Vagina (tissue), 2 donors: Measurements from ENCODE around the gene CDCP1. TPM values are rescaled to one million over a fixed set of nuclear protein-coding genes. Genes with fewer than 3 reads are reported as not detected.

Experiments used
- DNase-seq, 2 donors: peaks; one replicate each; pipeline ENCODE4 v3.0.0-alpha.2; 2017; ENCODE audit errors: extremely low spot score in 2 of 2
- H3K27ac ChIP-seq: fragments of 200-600 bp; sonication (generic); one replicate; pipeline ENCODE4 v1.5.1; 2019
- H3K27me3 ChIP-seq: fragments of 200-600 bp; sonication (generic); one replicate; pipeline ENCODE4 v1.5.1; 2019
- H3K36me3 ChIP-seq, 2 donors: fragments of 200-600 bp; sonication (generic); one replicate each; pipeline ENCODE4 v1.5.1; 2017 to 2019
- H3K4me1 ChIP-seq: fragments of 200-600 bp; sonication (generic); one replicate; pipeline ENCODE4 v1.5.1; 2019
- H3K4me3 ChIP-seq, 2 donors: fragments of 200-600 bp; sonication (generic); 1 replicate in 1 of 2; 2 replicates in 1 of 2; pipeline ENCODE4 v1.5.1; 2016 to 2019
- H3K9me3 ChIP-seq: fragments of 200-600 bp; sonication (generic); one replicate; pipeline ENCODE4 v1.5.1; 2019
- CTCF ChIP-seq, 3 experiments: fragments of 450-650 bp in 2 of 3; fragments of 200-600 bp in 1 of 3; sonication (generic) in 1 of 3; IDR thresholded peaks; one replicate each; pipeline ENCODE4 v1.5.1; 2017 to 2019; ENCODE audit warnings: antibody characterized with exemption in 3 of 3, mild to moderate bottlenecking in 2 of 3, moderate library complexity in 2 of 3
- POLR2A ChIP-seq, 2 donors: fragments of 450-650 bp; IDR thresholded peaks; one replicate each; pipeline ENCODE4 v1.6.1; 2017; ENCODE audit warnings: antibody characterized with exemption in 2 of 2, mild to moderate bottlenecking in 2 of 2, moderate library complexity in 2 of 2
- POLR2AphosphoS5 ChIP-seq, 2 donors: sonication (generic); formaldehyde crosslinking; IDR thresholded peaks; one replicate each; pipeline ENCODE4 v1.9.0; 2017; ENCODE audit warnings: antibody characterized with exemption in 2 of 2, mild to moderate bottlenecking in 2 of 2, low read depth in 1 of 2; ENCODE audit not compliant: insufficient read depth in 1 of 2
- intact Hi-C: fragments of 100-400 bp; cut with DNase I; formaldehyde crosslinking; loops from one replicate; pipeline ENCODE4 v1.15.1; 2023
- total RNA-seq: library from RNA; depleted of rRNA; stranded (reverse); fragments of >200 nt; gene quantifications from one replicate; pipeline ENCODE4 v1.2.3, GENCODE V29; 2016

CDCP1 gene
- total RNA-seq, 1 donor from 2014 or later, result 27.5 TPM

- H3K4me3 ChIP-seq, result no peak overlapping the region
- no peaks in the 10 kb centered on the region for H3K4me1 ChIP-seq
- H3K27ac ChIP-seq, result no peak overlapping the region
- DNase-seq, result no peak
- H3K36me3 ChIP-seq, result no peaks in the 10 kb centered on the region
- TF ChIP-seq CTCF (IDR thresholded peaks at IDR 0.05) (no peak), POLR2AphosphoS5 (IDR thresholded peaks at IDR 0.05; ENCODE audit: insufficient read depth in 1 of 2, low read depth in 1 of 2) (no peak), POLR2A (IDR thresholded peaks at IDR 0.05) (no peak)
- H3K27me3 ChIP-seq, result no peaks in the 10 kb centered on the region
- intact Hi-C loops, result loop anchor here (5.0 kb wide), 1 partner anchor 138 kb away; no protein-coding TSS in a partner anchor
- H3K9me3 ChIP-seq, result no peaks in the 10 kb centered on the region
These were observed 8.5 kb upstream of the CDCP1 start for GRCh38 chr3:45154641-45155147.

GRCh38 chr3:45153658-45154437 lies 7.7 kb upstream of the CDCP1 start:
- no peak for DNase-seq
- Histone ChIP-seq H3K27ac (no peak overlapping the region), H3K4me1 (no peaks in the 10 kb centered on the region), H3K9me3 (no peaks in the 10 kb centered on the region), H3K36me3 (no peaks in the 10 kb centered on the region), H3K27me3 (no peaks in the 10 kb centered on the region), H3K4me3 (no peak overlapping the region)
- TF ChIP-seq POLR2AphosphoS5 (IDR thresholded peaks at IDR 0.05; ENCODE audit: insufficient read depth in 1 of 2, low read depth in 1 of 2) (no peak), POLR2A (IDR thresholded peaks at IDR 0.05) (no peak), CTCF (IDR thresholded peaks at IDR 0.05) (no peak)
- intact Hi-C loops, result no loop called here

GRCh38 chr3:45152307-45152706 lies 6.1 kb upstream of the CDCP1 start:
- Histone ChIP-seq H3K4me3 (no peak overlapping the region), H3K36me3 (no peaks in the 10 kb centered on the region), H3K27ac (no peak overlapping the region), H3K9me3 (no peaks in the 10 kb centered on the region), H3K4me1 (no peaks in the 10 kb centered on the region), H3K27me3 (no peaks in the 10 kb centered on the region)
- TF ChIP-seq POLR2A (IDR thresholded peaks at IDR 0.05) (no peak), CTCF (IDR thresholded peaks at IDR 0.05) (no peak), POLR2AphosphoS5 (IDR thresholded peaks at IDR 0.05; ENCODE audit: insufficient read depth in 1 of 2, low read depth in 1 of 2) (no peak)
- DNase-seq, result no peak
- intact Hi-C loops, result no loop called here

GRCh38 chr3:45151100-45151499 lies 4.9 kb upstream of the CDCP1 start:
- intact Hi-C loops, result no loop called here
- Histone ChIP-seq H3K36me3 (no peaks in the 10 kb centered on the region), H3K4me1 (peaks cover 7% of the 10 kb centered on the region), H3K27ac (no peak overlapping the region), H3K27me3 (no peaks in the 10 kb centered on the region), H3K9me3 (no peaks in the 10 kb centered on the region), H3K4me3 (no peak overlapping the region)
- DNase-seq, result no peak
- TF ChIP-seq POLR2A (IDR thresholded peaks at IDR 0.05) (no peak), POLR2AphosphoS5 (IDR thresholded peaks at IDR 0.05; ENCODE audit: insufficient read depth in 1 of 2, low read depth in 1 of 2) (no peak), CTCF (IDR thresholded peaks at IDR 0.05) (no peak)

GRCh38 chr3:45148921-45149320 lies 2.7 kb upstream of the CDCP1 start:
- Histone ChIP-seq H3K4me1 (peaks cover 16% of the 10 kb centered on the region), H3K27ac (no peak overlapping the region), H3K36me3 (no peaks in the 10 kb centered on the region), H3K27me3 (no peaks in the 10 kb centered on the region), H3K4me3 (no peak overlapping the region), H3K9me3 (no peaks in the 10 kb centered on the region)
- DNase-seq, result no peak
- intact Hi-C loops, result no loop called here
- no peak for TF ChIP-seq POLR2A (IDR thresholded peaks at IDR 0.05)
- no peak for TF ChIP-seq POLR2AphosphoS5 (IDR thresholded peaks at IDR 0.05; ENCODE audit: insufficient read depth in 1 of 2, low read depth in 1 of 2)
- TF ChIP-seq CTCF (IDR thresholded peaks at IDR 0.05), result no peak
